ENCODE data around the gene CNTNAP3.
"Not testable (repeated sequence)": the region's sequence is repeated elsewhere in the genome, so short reads cannot be mapped to it uniquely, and the experiment has no call there.

DNA sequence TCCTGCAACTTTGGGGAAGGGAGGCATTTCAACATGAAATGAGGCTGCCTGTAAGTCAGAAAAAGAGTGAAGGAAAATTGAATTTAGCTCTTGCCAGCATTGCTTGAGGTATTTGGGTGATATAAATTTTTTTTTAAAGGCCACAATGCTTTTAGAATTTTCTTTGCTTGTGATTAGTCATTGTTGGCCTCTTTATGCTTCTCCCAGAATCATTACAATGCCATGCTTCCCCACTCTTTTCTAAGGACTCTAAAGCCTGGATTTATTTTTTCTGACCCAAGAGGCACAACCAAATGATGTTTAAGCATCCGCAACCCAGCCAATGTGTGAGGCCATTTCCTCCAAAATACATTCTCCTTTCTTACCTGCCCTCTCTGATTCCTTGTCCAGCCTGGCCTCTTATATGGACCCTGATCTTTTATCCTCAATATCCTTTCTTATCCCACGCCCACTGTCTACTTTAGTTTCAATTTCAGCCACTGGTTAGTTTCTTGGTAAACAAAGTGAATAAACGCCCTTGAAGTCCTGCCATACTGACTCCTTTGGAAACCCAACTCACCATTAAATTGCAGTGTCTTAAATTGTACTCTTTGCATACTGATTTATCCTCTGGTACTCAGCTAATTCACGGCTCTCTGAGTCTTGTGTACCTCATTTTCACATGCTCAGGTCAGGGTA lies 261.9 kb downstream of the CNTNAP3 start:
- TF ChIP-seq EZH2phosphoT487 (IDR thresholded peaks at IDR 0.05; ENCODE audit: insufficient read depth, low read depth); EZH2 (IDR thresholded peaks at IDR 0.05; ENCODE audit: insufficient read depth, poor library complexity, severe bottlenecking): not testable (repeated sequence)
